Right cardiac atrium (tissue), 5 donors: ENCODE measurements around the gene TMEM63A. TPM values are rescaled to one million over a fixed set of nuclear protein-coding genes. Genes with fewer than 3 reads are reported as not detected.
A peak's percentile ranks its signal among the peaks of the same experiment; 100 is the strongest.

Source experiments
- ATAC-seq, 2 donors: fragments of 200-7000 bp; cut with Tn5 transposase; one replicate each; pipeline versions ENCODE4 v1.8.0 to v1.9.1; 2020; ENCODE audit warnings: moderate library complexity in 2 of 2, mild to moderate bottlenecking in 1 of 2
- DNase-seq, 3 donors: peaks; one replicate each; pipeline ENCODE4 v3.0.0-alpha.2; 2020
- H3K27ac ChIP-seq: one replicate; pipeline ENCODE4 v1.5.1; 2013; ENCODE audit warnings: mild to moderate bottlenecking, low read length, control low read depth, moderate library complexity
- H3K27me3 ChIP-seq: one replicate; pipeline ENCODE4 v1.6.1; 2013; ENCODE audit not compliant: control insufficient read depth, insufficient read depth
- H3K4me1 ChIP-seq: one replicate; pipeline ENCODE4 v1.6.1; 2013; ENCODE audit warnings: low read length; ENCODE audit not compliant: control insufficient read depth, insufficient read depth
- H3K4me3 ChIP-seq: one replicate; pipeline ENCODE4 v1.5.1; 2013; ENCODE audit warnings: low read length, control low read depth
- H3K9me3 ChIP-seq: one replicate; pipeline ENCODE4 v1.6.1; 2013; ENCODE audit warnings: low read length; ENCODE audit not compliant: control insufficient read depth
- WGBS: extraction: QIAGEN DNeasy Blood & Tissue Kit; methylation state at CpG from one replicate; pipeline ENCODE4 v1.1.7; 2013; 5-methylcytosine and 5-hydroxymethylcytosine counted together
- intact Hi-C, 4 donors: fragments of 100-400 bp; cut with DNase I; formaldehyde crosslinking; loops; one replicate each; pipeline versions ENCODE4 v1.11.0 to v1.14.0; 2022 to 2023
- polyA plus RNA-seq: library from polyadenylated mRNA; stranded (reverse); fragments of 200-250 nt; gene quantifications from one replicate; pipeline ENCODE4 v1.2.3, GENCODE V29; 2013
- total RNA-seq, 4 donors: library from RNA; stranded (reverse); fragmentation: NEBNext Ultra II Directional; extraction: Animal tissue kit (Norgen Biotek cat#: 25700); gene quantifications; one replicate each; pipeline ENCODE4 v1.2.1, GENCODE V29; 2021
- donor health status: healthy with polysubstance abuse.
- donor health status: DM: no; HTN: yes; CAD: no.
- donor health status: DM: no; HTN: no; CAD: no.
- donor health status: DM: no; HTN: yes; CAD: no; lungs with severe emphysema.
- donor health status: DM: yes; HTN: yes; CAD: no.

The TMEM63A gene
- total and polyA plus RNA-seq, 5 donors: 29.3 to 44.4 (median 33.9) TPM

DNA sequence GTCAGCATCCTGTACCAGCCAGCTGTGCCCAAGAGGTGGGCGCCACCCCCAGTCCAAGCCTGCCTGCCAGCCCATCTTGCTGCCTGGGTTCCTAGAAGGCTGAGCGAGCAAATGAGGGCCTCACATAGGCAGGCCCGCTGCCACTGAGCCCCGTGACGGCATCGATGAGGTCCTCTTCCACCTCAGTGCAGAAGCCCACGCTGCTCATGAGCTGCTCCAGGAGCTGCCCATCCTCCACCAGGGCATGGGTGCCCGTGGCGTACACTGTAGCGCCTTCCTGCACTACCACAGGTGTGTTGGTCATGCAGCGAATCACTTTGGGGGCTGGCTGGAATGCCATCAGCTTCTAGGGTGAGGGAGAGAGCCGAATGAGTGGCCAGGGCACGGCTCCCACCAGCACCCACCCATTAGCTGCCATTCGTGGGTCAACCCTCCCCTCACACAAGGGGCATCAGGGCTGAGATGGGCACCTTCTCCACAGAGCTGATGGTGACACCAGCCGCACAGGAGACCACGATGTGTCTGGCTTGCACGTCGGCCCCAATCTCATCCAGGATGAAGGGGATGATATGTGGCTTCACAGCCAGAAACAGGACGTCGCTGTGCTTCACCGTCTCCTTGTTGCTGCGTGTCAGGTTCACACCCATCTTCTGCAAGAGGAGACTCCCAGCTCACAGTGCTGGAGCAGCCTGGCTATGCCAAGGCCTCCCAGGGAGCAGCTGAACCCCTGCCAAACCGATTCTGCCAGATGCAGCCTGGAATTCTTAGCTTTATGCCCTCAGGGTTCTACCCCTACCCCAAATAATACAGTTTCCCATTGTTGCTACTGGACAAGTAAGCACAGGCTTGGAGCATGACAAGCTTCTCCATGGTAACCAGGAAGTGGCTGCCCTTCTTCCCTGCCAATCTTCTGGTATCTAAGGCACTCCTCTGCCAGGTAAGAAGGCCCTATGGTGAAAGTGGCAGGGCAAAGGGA lies 39.8 kb upstream of the TMEM63A start:
- DNase-seq: peak in 1 of 3 donors; percentile 41
- intact Hi-C loops: no loop called here
- H3K4me1 ChIP-seq: no peaks in the 10 kb centered on the region
- no peak for ATAC-seq
- H3K4me3 ChIP-seq: no peak overlapping the region
- 93% methylated on average over 23 of the region's 23 CpGs for WGBS
- no peaks in the 10 kb centered on the region for H3K27me3 ChIP-seq
- H3K27ac ChIP-seq: no peak overlapping the region
- no peaks in the 10 kb centered on the region for H3K9me3 ChIP-seq

DNA sequence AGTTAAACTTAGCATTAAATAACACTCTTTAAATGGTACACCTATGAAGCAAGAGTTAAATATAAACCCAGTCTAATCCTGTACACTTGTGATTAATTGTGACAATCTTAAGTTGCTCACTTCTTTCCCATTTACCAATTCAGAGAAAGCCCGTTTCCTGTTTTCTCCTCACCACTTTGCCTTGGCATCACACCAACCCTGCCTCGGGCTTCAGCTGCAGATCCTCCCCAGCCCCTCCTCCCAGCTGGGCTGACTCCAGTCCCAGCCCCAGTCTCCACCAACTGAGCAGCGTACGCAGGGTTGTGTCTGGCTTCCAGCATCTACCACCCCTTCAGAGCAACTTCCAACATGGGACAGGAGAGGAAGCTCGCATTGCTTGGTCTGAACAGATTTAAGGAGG lies 37.7 kb upstream of the TMEM63A start:
- peak in 1 of 2 donors; percentile 17 for ATAC-seq
- intact Hi-C loops: no loop called here
- Histone ChIP-seq H3K27me3 (no peaks in the 10 kb centered on the region), H3K9me3 (no peaks in the 10 kb centered on the region), H3K4me3 (no peak overlapping the region), H3K4me1 (no peaks in the 10 kb centered on the region), H3K27ac (no peak overlapping the region)
- 35% methylated on average over 5 of the region's 5 CpGs for WGBS
- peak; percentile 77 to 93 (median 90) for DNase-seq

DNA sequence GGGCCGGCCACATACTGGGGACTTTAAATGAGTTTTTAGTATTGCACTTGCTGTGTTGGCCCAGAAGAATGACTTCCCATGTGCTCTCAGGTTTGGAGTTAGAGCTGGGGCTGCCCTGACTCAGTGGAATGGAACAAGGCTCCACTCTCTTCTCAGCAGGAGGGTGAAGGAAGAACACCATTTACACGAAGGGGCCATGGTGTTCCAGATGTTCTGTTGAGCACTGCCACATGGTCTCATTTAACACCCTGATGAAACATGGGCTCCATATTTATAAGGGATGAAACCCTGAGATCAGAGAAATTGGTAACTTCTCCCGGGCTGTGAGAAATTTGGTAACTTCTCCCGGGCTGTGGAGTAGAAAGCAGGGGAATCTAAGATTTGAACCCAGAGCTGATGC lies 36.1 kb upstream of the TMEM63A start:
- no peaks in the 10 kb centered on the region for H3K4me1 ChIP-seq
- intact Hi-C loops: no loop called here
- no peak overlapping the region for H3K4me3 ChIP-seq
- H3K27me3 ChIP-seq: no peaks in the 10 kb centered on the region
- no peak for ATAC-seq
- 94% methylated on average over 4 of the region's 4 CpGs for WGBS
- H3K27ac ChIP-seq: no peak overlapping the region
- DNase-seq: no peak
- H3K9me3 ChIP-seq: no peaks in the 10 kb centered on the region

DNA sequence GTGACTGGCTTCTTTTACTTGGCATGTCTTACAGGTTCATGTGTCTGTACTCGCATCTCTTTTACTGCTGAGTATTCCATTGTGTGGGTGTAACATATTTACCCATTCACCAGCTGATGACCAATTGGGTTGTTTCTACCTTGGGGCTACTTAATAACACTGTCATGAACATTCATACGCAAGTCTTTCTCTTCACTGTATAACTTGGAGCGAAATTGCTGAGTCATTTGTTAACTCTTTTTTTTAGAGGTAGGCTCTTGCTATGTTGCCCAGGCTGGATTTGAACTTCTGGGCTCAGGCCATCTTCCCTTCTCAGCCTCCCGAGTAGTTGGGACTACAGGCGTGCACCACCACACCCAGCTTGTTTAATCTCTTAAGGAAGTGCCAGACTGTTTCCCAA lies 35.4 kb upstream of the TMEM63A start:
- intact Hi-C loops: no loop called here
- Histone ChIP-seq H3K4me1 (no peaks in the 10 kb centered on the region), H3K9me3 (no peaks in the 10 kb centered on the region), H3K27me3 (no peaks in the 10 kb centered on the region), H3K4me3 (no peak overlapping the region), H3K27ac (no peak overlapping the region)
- DNase-seq (no peak), ATAC-seq (no peak)
- 89% methylated on average over 5 of the region's 5 CpGs for WGBS

DNA sequence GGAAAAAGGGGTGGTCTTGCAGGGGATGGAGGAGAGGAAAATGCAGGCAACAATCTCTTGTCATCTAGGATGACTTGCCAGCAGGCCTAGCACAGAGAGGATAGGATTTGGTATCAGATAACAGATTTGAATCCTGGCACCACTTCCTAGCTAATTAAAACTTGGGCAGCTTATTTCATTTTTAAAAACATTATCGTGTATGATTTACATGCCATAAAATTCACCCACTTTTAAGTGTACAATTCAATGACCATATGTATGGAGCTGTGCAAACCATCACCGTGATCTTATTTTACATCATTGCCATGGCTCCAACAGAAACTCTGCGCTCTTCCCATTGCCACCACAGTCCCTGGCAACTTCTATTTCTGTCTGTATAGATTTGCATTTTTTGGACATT lies 34.9 kb upstream of the TMEM63A start:
- Histone ChIP-seq H3K9me3 (no peaks in the 10 kb centered on the region), H3K4me1 (no peaks in the 10 kb centered on the region), H3K27ac (no peak overlapping the region), H3K4me3 (no peak overlapping the region), H3K27me3 (no peaks in the 10 kb centered on the region)
- DNase-seq: no peak
- 95% methylated on average over 3 of the region's 3 CpGs for WGBS
- intact Hi-C loops: no loop called here
- no peak for ATAC-seq

DNA sequence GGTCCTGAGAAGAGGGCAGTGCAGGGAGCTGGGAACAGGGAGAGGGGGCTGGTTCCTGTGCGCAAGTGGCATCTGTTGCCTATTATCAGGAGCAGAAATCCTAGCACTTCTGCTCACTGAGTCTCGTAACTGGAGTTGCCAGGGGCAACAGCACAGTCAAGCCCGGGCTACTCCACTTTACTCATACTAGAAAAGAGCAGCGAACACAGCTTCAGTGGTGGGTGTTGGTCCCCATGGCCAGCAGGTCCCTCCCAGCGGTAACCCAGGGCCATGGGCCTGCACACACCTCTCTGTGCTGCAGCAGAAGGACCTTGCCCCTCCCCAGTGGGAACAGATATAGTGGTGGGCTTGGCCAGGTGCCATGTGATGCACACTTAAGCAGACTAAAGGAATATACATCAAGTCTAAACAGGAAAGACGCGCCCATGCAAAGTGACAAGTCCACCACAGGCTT lies 33.4 kb upstream of the TMEM63A start:
- ATAC-seq (no peak), DNase-seq (no peak)
- Histone ChIP-seq H3K27ac (no peak overlapping the region), H3K27me3 (no peaks in the 10 kb centered on the region), H3K9me3 (no peaks in the 10 kb centered on the region), H3K4me1 (no peaks in the 10 kb centered on the region), H3K4me3 (no peak overlapping the region)
- intact Hi-C loops: no loop called here
- WGBS: 87% methylated on average over 7 of the region's 7 CpGs

DNA sequence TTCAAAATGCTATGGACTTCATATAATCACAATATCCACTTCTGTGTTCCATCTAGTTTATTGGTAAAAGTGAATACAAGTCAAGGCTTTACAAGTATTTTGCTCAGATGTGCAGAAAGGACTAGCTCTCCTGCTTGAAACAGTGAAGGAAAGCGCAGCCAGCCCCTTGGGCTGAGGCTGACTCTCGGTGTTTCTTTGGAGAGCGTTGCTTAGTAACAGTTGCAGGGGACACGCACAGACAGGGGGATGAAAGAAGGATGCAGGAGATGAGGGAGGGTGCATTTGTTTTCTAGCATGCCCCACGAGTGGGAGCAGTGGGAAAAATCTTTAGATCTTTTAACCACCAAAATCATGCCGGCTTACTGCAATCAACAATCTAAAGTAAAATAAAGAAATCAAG lies 32.8 kb upstream of the TMEM63A start:
- intact Hi-C loops: loop anchor here in 3 of 4 donors (5.0 kb wide), 1 partner anchor 438 kb away; no protein-coding TSS in a partner anchor

DNA sequence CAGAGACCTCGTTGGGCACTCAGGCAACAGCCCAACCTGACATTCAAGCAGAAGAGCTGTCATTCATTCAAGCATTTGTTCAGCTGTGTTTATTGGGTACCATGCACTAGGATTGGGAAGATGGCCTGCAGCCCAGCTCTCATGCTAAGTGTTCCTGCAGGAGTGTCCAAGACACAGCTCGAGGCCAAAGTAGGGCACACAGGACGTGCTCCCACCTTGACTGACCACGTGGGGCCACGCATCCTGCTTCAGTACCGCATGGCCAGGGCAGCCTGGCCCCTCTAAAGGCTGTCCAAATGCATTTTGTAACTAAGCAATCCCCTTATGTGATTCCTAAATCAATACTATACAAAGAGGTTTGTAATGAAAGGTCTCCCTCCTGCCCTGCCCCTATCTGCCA lies 32.2 kb upstream of the TMEM63A start:
- intact Hi-C loops: loop anchor here in 3 of 4 donors (5.0 kb wide), 1 partner anchor 437 kb away; no protein-coding TSS in a partner anchor

More for the DNA sequence above, 32.8 kb upstream of the TMEM63A start:
- WGBS: 93% methylated on average over 6 of the region's 6 CpGs
- no peak overlapping the region for H3K4me3 ChIP-seq
- H3K27ac ChIP-seq: no peak overlapping the region
- H3K27me3 ChIP-seq: no peaks in the 10 kb centered on the region
- ATAC-seq: no peak
- no peaks in the 10 kb centered on the region for H3K4me1 ChIP-seq
- no peaks in the 10 kb centered on the region for H3K9me3 ChIP-seq
- no peak for DNase-seq

DNA sequence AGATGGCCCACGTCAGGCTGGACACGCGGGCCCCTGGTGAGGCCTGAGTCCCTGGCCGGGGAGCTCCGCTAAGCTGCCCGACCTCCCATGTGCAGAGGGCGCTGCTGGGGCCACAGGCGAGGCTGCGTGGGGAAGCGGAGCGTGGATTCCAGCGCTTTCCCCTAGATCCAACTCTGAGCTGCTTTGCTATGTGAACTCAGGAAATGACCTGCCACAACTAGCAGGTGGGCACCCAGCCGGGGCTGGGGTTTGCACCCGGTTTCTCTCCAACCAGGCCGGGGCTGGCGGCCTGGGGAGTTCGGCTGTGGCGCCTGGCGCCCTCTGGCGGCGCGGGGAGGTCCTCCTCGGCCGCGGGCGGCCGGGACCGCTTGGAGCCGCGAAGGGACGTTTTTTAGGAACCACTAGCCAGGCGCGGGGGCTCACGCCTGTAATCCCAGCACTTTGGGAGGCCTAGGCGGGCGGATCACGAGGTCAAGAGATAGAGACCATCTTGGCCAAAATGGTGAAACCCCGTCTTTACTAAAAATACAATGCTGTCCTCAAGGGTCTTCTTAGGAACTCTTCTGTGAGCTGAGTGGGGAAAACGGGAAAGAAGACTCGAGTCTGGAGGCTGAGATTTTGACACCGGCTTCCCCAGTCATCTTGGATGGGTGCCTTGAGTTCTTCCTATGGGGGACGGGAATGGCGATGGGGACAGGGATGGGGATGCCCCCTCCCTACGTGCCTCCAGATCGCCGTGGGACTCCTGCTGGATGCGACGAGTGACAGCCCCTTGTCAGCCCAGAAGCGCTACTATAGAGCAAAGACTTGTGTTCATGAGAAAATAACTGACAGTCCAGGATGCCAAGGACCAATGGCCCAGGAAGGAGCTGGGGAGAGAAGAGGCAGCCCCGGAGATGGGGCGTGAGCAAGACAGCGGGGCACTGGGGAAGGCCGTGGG lies 29.3 kb upstream of the TMEM63A start:
- H3K27me3 ChIP-seq: no peaks in the 10 kb centered on the region
- H3K4me3 ChIP-seq: no peak overlapping the region
- no peaks in the 10 kb centered on the region for H3K9me3 ChIP-seq
- peak; percentile 91 for ATAC-seq
- WGBS: 28% methylated on average over 53 of the region's 53 CpGs
- no peak overlapping the region for H3K27ac ChIP-seq
- DNase-seq: peak; percentile 73 to 90 (median 89)
- no peaks in the 10 kb centered on the region for H3K4me1 ChIP-seq
- intact Hi-C loops: loop anchor here (2.0 to 5.0 kb wide), 2 partner anchors 434 to 437 kb away; no protein-coding TSS in a partner anchor

More for the DNA sequence above, 32.2 kb upstream of the TMEM63A start:
- Histone ChIP-seq H3K4me1 (no peaks in the 10 kb centered on the region), H3K4me3 (no peak overlapping the region), H3K9me3 (no peaks in the 10 kb centered on the region), H3K27me3 (no peaks in the 10 kb centered on the region), H3K27ac (no peak overlapping the region)
- WGBS: 80% methylated on average over 6 of the region's 6 CpGs
- no peak for DNase-seq
- no peak for ATAC-seq

DNA sequence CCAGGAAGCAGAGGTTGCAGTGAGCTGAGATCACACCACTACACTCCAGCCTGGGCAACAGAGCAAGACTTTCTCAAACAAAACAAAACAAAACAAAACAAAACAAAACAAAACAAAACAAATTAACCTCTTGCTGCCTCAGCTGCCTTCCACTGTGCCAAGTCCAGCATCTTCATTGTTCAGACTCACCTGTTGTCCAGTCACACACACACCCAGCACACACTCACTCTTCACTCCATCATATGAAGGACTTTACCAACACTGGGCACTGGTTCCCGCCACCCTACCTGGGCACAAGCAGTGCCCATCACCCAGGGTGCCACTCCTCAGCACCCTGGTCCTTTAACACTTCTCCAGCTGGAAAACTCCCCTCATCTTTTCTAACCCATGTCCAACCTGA lies 27.3 kb upstream of the TMEM63A start:
- Histone ChIP-seq H3K4me1 (no peaks in the 10 kb centered on the region), H3K9me3 (no peaks in the 10 kb centered on the region), H3K4me3 (no peak overlapping the region), H3K27ac (no peak overlapping the region), H3K27me3 (no peaks in the 10 kb centered on the region)
- intact Hi-C loops: loop anchor here in 1 of 4 donors (10.0 kb wide), 1 partner anchor 115 kb away; no protein-coding TSS in a partner anchor
- DNase-seq (no peak), ATAC-seq (no peak)
- WGBS: 90% methylated on average over 1 of the region's 1 CpG
